Adipose tissue (tissue), 3 donors: Measurements from ENCODE around the gene OLFML2B. TPM values are rescaled to one million over a fixed set of nuclear protein-coding genes. Genes with fewer than 3 reads are reported as not detected.

Experiments used
- H3K27ac ChIP-seq: one replicate; pipeline ENCODE4 v1.5.1; 2013; ENCODE audit warnings: low read depth, low read length
- WGBS, 3 donors: extraction: QIAGEN DNeasy Blood & Tissue Kit; methylation state at CpG; one replicate each; pipeline ENCODE4 v1.1.7; 2013; 5-methylcytosine and 5-hydroxymethylcytosine counted together
- polyA plus RNA-seq, 3 donors: library from polyadenylated mRNA; stranded (reverse); fragments of 200-250 nt; gene quantifications; one replicate each; pipeline ENCODE4 v1.2.3, GENCODE V29; 2013
- donor health status: healthy with polysubstance abuse.
- donor health status: Bipolar disorder and iron deficiency.
- donor health status: healthy.

Gene OLFML2B
- polyA plus RNA-seq, 3 donors = 1.6 to 11.5 (median 6.6) TPM

GRCh38 chr1:161958425-161958824 lies 65.2 kb downstream of the OLFML2B start:
- no peak overlapping the region for H3K27ac ChIP-seq
- WGBS, 3 donors = 81 to 86% (median 86%) methylated on average over 7 of the region's 7 CpGs

- WGBS, 3 donors = 81 to 89% (median 88%) methylated on average over 3 of the region's 3 CpGs
- no peak overlapping the region for H3K27ac ChIP-seq
Observed at GRCh38 chr1:161956930-161957329, 66.7 kb downstream of the OLFML2B start.

- 72 to 84% (median 73%) methylated on average over 4 of the region's 4 CpGs for WGBS, 3 donors
- no peak overlapping the region for H3K27ac ChIP-seq
Observed at GRCh38 chr1:161956097-161956496, 67.6 kb downstream of the OLFML2B start.

- H3K27ac ChIP-seq = no peak overlapping the region
- WGBS, 3 donors = 80 to 93% (median 88%) methylated on average over 2 of the region's 2 CpGs
Observed at GRCh38 chr1:161955606-161956005, 68.1 kb downstream of the OLFML2B start.

- no peak overlapping the region for H3K27ac ChIP-seq
Observed at GRCh38 chr1:161954466-161954865, 69.2 kb downstream of the OLFML2B start.

GRCh38 chr1:161954050-161954449 lies 69.6 kb downstream of the OLFML2B start:
- WGBS, 3 donors = 33 to 63% (median 35%) methylated on average over 2 of the region's 2 CpGs
- no peak overlapping the region for H3K27ac ChIP-seq

GRCh38 chr1:161953256-161953920 lies 70.3 kb downstream of the OLFML2B start:
- H3K27ac ChIP-seq = no peak overlapping the region
- 82 to 88% (median 87%) methylated on average over 5 of the region's 5 CpGs for WGBS, 3 donors

- H3K27ac ChIP-seq = no peak overlapping the region
- 93% methylated on average over 3 of the region's 3 CpGs for WGBS, 3 donors
Observed at GRCh38 chr1:161952607-161953172, 71.0 kb downstream of the OLFML2B start.

- no peak overlapping the region for H3K27ac ChIP-seq
- WGBS, 3 donors = 81 to 94% (median 81%) methylated on average over 1 of the region's 1 CpG
Observed at GRCh38 chr1:161951646-161952045, 72.0 kb downstream of the OLFML2B start.

- 79 to 96% (median 89%) methylated on average over 1 of the region's 1 CpG for WGBS, 3 donors
Observed at GRCh38 chr1:161950377-161950776, 73.3 kb downstream of the OLFML2B start.

GRCh38 chr1:161949548-161949947 lies 74.1 kb downstream of the OLFML2B start:
- 78 to 86% (median 80%) methylated on average over 2 of the region's 2 CpGs for WGBS, 3 donors
- H3K27ac ChIP-seq = no peak overlapping the region

More at GRCh38 chr1:161950377-161950776, 73.3 kb downstream of the OLFML2B start:
- H3K27ac ChIP-seq = no peak overlapping the region

GRCh38 chr1:161948435-161948834 lies 75.2 kb downstream of the OLFML2B start:
- no peak overlapping the region for H3K27ac ChIP-seq
- 36 to 71% (median 57%) methylated on average over 4 of the region's 4 CpGs for WGBS, 3 donors

GRCh38 chr1:161946071-161946987 lies 77.3 kb downstream of the OLFML2B start:
- H3K27ac ChIP-seq = no peak overlapping the region
- WGBS, 3 donors = 85 to 90% (median 85%) methylated on average over 5 of the region's 5 CpGs

GRCh38 chr1:161945306-161946060 lies 78.2 kb downstream of the OLFML2B start:
- no peak overlapping the region for H3K27ac ChIP-seq
- 86 to 92% (median 92%) methylated on average over 3 of the region's 3 CpGs for WGBS, 3 donors

GRCh38 chr1:161944381-161944780 lies 79.3 kb downstream of the OLFML2B start:
- 85 to 91% (median 88%) methylated on average over 2 of the region's 2 CpGs for WGBS, 3 donors
- no peak overlapping the region for H3K27ac ChIP-seq

- 50 to 95% (median 86%) methylated on average over 1 of the region's 1 CpG for WGBS, 3 donors
- no peak overlapping the region for H3K27ac ChIP-seq
Observed at GRCh38 chr1:161943737-161944136, 79.9 kb downstream of the OLFML2B start.

GRCh38 chr1:161941726-161942436 lies 81.8 kb downstream of the OLFML2B start:
- WGBS, 3 donors = 56 to 77% (median 74%) methylated on average over 8 of the region's 8 CpGs
- H3K27ac ChIP-seq = no peak overlapping the region
